GM19467 (cell line): ENCODE measurements around the gene SLC25A26.
"Not testable (repeated sequence)": the region's sequence is repeated elsewhere in the genome, so short reads cannot be mapped to it uniquely, and the experiment has no call there.

ENCODE experiments used
- ATAC-seq: cut with Tn5 transposase; IDR thresholded peaks from one replicate; pipeline ENCODE4 v1.9.1; 2021; ENCODE audit warnings: mild to moderate bottlenecking, moderate library complexity; ENCODE audit not compliant: unreplicated experiment

SLC25A26 gene

DNA sequence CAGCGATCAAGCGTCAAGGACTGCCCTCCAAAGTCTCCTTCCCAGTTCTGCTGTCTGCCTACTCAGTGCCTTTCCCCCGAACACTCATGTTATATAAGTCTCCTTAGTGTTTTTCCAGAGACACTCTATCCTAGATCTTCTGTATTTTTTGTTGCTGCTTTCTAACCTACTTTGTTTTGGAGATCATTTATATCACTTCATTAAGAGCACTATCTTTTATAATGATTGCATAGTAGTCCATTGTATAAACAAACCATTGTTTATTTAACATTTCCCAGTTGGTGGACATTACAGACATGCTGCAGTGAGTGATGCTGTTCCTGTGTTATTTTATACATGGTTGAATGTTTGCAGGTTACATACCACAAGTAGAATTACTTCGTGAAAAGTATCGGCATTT is 47.1 kb downstream of the SLC25A26 start:
- no peak for ATAC-seq

DNA sequence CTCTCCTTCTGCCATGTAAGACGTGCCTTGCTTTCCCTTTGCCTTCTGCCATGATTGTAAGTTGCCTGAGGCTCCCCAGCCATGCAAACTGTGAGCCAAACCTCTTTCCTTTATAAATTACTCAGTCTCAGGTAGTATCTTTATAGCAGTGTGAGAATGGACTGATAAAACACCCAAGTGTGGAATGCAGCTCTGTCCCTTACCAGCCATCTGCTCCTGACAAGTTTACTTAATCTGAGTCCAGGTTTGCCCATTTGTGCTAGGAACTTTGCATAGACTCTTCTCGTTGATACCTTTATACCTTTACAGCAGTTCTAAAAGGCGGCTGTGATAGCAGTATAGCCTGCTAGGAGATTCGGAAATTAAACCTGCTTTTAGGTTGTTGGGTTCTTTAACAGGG is 48.1 kb downstream of the SLC25A26 start:
- no peak for ATAC-seq

DNA sequence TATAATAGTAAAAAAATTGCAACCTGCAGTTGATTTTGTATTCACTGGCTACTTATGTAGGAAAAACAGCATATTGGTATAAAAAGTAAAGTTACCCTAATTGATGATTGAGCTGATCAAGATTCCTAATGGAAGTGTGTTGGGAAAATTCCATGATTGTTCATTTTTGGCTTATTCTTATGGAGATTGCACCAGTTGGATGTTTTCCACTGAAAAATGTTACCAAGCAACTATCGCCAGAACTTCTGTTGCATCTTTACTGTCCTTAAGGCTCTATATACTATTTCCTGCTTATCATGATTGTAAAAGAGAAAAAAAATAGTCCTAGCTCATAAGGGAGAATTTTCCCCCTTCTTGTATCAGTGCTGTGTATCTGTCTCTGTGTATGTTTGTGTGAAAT is 48.6 kb downstream of the SLC25A26 start:
- no peak for ATAC-seq

DNA sequence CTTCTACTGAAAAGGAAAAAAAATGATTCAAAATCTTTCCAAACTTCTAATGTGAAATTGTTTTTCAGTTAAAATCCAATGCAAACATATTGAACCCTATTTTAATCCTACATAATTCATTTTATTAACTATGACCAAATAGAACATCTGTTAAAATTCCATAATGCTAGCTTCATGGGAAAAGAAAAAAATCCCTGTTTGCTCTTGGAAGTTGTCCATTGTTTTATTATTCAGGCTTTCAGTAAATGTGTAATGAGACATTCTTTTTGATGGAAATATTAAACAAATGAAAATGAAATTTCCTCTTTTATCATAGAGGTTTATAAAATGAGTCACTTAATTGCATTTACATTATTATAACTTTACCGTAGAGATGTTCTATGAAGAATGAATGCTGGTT is 49.5 kb downstream of the SLC25A26 start:
- no peak for ATAC-seq

DNA sequence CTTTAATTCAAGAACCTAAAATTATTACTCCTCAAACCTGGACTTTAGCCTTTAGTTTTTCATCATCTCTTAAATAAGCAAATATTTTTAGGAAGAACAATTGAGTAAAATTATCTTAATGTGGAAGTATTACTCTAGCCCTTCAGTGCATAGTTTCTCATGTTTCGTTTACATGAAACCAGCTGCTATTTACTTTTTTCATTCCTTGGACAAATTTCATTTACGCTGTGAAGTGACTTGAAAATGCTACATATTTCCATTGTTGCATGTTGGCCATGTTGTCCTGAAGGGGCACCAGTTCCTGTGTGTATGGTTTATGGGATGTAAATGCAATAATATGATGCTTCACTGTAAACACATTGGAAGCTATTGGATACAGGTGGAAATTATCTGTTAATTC is 49.9 kb downstream of the SLC25A26 start:
- ATAC-seq: no peak

DNA sequence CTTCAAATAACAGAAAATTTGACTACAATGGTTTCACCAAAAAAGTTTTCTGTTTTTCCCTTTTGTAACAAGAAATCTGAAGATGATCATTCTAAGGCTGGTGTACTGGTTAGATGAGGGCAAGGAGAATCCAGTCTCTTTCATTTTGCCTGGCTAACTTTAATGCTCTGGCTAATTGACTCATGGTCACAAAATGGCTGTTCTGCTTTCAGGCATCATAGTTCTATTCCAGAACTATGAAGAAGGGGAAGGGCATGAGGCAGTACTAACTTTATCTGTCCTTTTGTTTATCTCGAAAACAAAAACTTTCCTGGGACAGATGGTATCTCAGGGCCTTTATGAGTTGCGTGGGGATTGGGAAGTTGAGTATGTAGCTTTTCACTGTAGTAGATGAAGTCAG is 50.4 kb downstream of the SLC25A26 start:
- ATAC-seq: no peak

DNA sequence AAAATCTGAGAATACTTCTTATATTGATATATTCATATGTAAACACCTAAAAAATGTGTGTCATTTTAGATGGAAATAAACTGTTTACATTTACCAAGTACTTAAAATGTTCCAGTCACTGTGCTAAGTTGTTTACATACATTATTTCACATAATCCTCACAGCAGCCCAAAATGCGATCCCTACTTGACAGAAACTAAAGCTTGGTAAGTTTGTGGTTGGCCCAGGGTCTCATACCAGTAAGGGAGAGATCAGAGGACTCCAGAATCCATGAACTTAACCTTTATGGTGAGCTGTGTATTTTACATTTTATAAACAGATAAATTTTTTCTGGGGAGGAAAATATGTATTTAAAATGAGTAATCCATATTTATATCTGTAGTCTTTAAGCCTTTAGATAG is 51.2 kb downstream of the SLC25A26 start:
- no peak for ATAC-seq

DNA sequence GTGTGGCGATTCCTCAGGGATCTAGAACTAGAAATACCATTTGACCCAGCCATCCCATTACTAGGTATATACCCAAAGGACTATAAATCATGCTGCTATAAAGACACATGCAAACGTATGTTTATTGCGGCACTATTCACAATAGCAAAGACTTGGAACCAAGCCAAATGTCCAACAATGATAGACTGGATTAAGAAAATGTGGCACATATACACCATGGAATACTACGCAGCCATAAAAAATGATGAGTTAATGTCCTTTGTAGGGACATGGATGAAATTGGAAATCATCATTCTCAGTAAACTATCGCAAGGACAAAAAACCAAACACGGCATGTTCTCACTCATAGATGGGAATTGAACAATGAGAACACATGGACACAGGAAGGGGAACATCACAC is 54.0 kb downstream of the SLC25A26 start:
- not testable (repeated sequence) for ATAC-seq

DNA sequence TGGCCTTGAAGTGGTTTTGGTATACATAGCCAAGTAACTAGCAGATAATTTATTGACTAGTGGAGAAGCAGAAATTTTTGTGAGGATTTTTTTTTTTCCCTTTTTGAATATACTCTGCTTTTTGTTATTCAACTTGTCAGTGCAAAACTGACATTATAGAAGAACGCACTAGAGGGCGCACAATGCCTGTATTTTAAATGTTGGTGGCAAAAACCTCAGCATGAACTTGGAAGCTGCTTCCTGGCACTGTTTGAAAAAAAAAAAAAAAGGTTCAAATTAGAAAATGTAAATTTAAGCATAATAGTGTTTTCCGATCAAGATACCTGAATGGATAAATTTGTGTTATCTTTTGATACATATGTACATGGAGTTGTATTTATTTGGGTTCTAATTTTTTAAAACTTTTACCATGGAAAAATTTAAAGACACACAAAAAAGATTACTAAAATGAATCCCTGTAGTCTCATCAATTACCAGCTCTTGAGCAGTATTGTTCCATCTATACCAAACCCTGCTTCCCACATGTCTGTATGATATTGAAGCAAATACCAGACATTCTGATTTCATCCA is 56.0 kb downstream of the SLC25A26 start:
- ATAC-seq: no peak

DNA sequence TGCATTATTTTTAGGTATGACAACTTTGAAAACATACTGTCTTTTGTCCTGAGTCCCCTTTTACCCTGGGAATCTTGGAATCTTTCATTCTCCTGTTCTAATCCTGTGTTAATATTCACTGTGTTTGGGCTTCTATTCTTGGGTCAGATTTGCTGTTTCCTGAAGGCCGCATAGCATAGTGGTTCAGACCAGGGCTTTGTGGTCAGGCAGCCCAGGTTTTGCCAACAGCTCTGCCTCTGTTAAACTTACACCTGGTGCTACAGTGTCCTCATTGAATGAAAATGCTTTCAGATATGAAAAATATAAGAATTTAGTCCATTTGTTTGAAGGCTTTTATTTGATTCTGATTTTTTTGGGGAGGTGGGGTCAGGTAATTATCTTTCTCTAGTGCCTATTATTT is 58.4 kb downstream of the SLC25A26 start:
- no peak for ATAC-seq

DNA sequence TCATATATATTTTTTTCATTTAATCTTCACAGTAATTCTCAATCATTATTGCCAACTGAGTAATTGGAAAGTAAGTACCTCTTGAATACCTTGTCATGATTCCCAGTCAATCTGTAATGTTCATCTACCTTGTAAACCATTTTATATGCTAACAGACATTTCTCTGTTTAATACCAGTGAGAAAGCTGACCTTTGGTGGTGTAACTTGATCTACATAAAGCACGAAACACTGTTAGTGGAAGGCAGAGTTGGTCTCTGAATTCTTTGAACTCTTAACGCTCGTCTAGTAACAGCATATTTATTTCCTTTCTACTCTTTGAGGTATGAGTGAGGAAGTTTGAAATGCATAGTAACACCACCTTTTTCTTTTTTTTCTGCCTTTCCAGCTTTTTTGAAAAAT is 59.5 kb downstream of the SLC25A26 start:
- no peak for ATAC-seq

DNA sequence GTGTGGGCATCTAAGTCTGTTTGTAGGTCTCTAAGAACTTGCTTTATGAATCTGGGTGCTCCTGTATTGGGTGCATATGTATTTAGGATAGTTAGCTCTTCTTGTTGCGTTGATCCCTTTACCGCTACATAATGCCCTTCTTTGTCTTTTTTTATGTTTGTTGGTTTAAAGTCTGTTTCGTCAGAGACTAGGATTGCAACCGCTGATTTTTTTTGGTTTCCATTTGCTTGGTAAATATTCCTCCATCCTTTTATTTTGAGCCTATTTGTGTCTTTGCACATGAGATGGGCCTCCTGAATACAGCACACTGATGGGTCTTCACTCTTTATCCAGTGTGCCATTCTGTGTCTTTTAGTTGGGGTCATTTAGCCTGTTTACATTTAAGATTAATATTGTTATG is 71.1 kb downstream of the SLC25A26 start:
- not testable (repeated sequence) for ATAC-seq

DNA sequence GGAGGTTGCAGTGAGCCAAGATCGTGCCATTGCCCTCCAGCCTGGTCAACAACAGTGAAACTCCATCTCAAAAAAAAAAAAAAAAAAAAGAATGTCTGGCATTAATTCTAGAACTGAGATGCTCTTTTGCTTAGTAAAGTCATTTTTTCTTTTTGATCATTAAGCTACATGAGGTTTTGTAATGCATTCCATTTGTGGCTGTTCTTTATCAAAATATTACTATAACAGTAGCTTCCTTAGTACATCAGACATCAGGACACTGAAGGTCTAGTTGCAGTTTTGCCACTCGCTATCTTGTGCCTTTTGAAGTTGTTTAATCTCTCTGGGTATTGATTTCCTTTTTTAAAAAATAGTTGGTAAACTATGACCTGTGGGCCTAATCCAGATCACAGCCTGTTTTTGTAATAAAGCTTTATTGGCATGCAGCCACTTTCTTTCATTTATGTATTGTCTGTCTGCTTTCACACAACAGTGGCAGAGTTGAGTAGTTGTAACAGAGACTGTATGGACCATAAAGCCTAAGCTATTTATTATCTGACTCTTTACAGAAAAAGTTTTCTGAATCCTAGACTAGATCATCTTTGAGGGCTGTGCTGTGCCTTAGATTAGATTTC is 76.6 kb downstream of the SLC25A26 start:
- no peak for ATAC-seq

DNA sequence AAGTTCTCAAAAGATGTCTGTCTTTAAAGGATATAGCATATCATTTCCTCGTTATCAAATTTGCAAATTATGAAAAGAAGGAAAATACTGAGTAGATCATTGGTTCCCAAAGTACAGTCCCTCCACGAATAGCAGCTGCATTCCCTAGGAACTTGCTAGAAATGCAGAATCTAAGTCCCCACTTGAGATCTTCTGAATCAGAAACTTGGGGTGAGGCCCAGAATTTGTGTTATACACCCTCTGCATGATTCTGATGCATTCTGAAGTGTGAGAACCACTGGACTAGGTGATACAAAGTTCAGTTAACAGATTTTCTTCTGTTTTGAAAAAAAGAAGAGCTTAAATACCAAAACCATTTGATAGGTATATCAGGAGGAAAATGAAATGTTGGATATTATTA is 77.1 kb downstream of the SLC25A26 start:
- no peak for ATAC-seq

DNA sequence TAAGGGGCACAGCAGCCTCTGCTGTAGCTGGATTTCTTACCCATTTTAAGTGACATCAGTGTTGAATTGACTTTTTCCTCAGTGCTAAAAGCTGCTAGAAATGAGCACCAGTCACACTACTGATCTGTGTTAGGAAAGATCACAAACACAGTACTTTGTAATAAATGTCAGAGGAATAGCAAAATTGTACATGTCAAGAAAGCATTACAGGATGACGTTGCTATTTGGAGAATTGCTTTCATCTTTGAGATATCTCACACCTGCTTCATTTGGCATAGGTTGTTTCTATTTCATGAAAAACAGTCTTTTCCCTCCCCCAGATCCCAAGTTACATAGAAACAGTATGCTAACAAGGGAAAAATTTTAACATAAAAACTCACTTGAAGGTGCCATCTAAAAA is 77.8 kb downstream of the SLC25A26 start:
- no peak for ATAC-seq

DNA sequence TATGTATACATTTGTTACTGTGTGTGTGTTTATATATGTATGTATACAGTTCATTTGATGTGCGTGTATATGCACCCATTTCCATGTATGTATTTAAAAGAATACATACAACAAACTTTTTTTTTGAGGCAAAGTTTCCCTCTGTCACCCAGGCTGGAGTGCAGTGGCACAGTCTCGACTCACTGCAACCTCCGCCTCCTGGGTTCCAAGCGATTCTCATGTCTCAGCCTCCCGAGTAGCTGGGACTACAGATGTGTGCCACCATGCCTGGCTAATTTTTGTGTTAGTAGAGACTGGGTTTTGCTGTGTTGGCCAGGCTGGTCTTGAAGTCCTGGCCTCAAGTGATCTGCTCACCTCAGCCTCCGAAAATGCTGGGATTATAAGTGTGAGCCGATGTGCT is 78.3 kb downstream of the SLC25A26 start:
- ATAC-seq: not testable (repeated sequence)

DNA sequence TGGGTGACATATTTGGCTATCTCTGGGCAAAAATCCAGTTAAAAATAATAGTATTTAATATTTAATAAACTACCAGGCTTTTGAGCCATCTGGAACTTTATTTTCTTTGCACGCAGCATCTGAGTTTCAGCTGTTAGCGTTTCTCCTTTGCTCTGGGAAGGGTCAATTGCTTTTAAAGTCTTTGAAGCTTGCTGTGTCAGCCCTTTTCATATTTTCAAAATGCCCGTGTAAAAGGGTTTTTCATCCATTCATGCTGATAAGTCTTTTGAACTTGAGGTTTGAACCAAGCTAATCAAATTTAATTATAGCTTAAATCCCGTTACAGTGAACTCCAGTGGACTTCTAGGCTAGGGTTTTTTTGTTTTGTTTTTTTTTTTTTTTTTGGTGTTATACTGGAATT is 79.1 kb downstream of the SLC25A26 start:
- no peak for ATAC-seq

DNA sequence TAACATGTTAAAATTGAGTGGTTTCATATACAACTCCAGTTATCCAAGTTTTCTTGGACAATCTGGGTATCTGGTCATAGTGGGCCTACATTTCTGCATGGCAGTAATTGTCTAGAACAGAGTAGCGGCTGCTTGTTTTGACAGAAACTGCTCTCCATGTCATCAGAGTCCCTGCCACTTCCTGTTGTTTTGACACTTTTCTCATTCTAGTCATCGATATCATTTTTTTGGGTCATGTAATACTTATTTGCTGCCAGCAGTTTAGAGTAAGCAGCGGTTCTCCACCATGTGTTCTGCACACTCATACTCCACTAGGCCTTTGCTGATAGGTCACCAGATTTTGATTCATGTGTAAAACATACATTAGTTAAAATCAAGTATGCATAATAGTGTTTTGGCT is 81.5 kb downstream of the SLC25A26 start:
- ATAC-seq: peak; percentile 65

DNA sequence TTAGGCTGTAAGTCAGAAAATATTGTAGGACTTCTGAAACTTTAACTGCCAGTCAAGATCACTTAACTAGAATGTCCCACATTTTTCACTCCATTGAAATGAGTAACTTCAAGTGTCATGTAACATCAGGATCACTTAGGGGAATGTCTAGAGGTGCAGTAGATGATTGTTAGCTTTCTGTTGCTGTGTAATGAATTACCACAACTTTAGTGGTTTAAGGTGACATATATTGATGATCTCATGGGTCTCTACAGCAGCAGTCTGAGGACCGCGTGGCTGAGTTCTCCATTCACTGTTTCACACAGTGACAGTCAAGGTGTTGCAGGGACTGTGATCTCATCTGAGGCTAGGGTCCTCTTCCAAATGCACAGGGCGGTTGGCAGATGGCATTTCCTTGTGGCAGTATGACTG is 82.7 kb downstream of the SLC25A26 start:
- peak; percentile 46 for ATAC-seq

DNA sequence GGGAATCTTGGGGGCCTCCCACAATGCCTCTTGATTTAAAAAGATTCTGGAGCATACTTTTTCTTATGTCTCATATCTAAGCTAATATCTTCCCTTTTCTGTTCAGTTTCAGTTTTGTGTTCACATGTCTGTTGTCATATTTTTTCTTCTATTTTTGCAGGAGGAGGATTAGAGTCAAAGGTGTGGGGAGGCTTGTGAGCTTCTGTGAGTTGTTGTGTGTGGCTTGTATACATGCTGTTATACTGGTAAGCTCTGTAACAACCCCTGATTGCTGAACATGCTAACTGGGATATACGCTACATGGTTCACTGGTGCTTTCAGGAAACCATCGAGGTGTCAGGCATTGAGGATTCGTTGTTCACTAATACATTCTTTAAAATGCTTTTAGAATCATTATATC is 83.5 kb downstream of the SLC25A26 start:
- ATAC-seq: no peak

DNA sequence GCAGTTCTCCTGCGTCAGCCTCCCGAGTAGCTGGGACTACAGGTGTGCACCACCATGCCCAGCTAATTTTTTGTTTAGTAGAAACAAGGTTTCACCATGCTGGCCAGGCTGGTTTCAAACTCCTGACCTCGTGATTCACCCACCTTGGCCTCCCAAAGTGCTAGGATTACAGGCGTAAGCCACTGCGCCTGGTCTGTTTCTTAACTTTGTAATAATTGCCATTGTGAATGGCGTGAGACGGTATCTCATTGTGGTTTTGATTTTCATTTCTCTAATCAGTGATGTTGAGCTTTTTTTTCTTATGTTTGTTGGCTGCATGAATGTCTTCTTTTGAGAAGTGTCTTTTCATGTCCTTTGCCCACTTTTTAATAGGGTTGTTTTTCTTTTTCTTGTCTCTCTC is 85.3 kb downstream of the SLC25A26 start:
- not testable (repeated sequence) for ATAC-seq

DNA sequence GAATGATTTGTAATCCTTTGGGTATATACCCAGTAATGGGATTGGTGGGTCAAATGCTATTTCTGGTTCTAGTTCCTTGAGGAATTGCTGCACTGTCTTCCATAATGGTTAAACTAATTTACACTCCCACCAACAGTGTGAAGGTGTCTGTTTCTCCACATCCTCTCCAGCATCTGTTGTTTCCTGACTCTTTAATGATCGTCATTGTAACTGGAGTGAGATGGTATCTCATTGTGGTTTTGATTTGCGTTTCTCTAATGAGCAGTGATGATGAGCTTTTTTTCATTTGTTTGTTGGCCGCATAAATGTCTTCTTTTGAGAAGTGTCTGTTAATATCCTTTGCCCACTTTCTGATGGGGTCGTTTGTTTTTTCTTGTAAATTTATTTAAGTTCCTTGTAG is 86.2 kb downstream of the SLC25A26 start:
- not testable (repeated sequence) for ATAC-seq

DNA sequence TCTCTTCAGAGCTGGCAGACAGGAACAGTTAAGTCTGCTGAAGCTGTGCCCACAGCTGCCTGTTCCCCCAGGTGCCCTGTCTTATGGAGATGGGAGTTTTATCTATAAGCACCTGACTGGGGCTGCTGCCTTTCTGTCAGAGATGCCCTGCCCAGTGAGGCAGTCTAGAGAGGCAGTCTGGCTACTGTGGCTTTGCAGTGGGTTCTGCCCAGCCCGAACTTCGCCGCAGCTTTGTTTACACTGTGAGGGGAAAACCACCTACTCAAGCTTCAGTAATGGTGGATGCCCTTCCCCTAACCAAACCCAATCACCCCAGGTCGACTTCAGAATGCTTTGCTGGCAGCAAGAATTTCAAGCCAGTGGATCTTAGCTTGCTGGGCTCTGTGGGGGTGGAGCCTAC is 91.2 kb downstream of the SLC25A26 start:
- no peak for ATAC-seq
